Prostate gland (tissue), 2 donors: ENCODE results near the gene ULK1.

Source experiments
- POLR2A ChIP-seq: fragments of 450-650 bp; IDR thresholded peaks from one replicate; pipeline ENCODE4 v1.6.1; 2016; ENCODE audit warnings: antibody characterized with exemption, mild to moderate bottlenecking
- POLR2AphosphoS5 ChIP-seq: sonication (generic); formaldehyde crosslinking; IDR thresholded peaks from one replicate; pipeline ENCODE4 v1.6.1; 2017; ENCODE audit warnings: antibody characterized with exemption
- TF ChIP-seq, protein P1 (sequence below), 4 experiments: fragments of 200-600 bp in 2 of 4; fragments of 450-650 bp in 2 of 4; sonication (generic) in 2 of 4; IDR thresholded peaks; 1 replicate in 3 of 4; 2 replicates in 1 of 4; pipeline ENCODE4 v1.5.1; 2016 to 2019; ENCODE audit warnings: antibody characterized with exemption in 4 of 4, mild to moderate bottlenecking in 2 of 4, moderate library complexity in 2 of 4

DNA sequence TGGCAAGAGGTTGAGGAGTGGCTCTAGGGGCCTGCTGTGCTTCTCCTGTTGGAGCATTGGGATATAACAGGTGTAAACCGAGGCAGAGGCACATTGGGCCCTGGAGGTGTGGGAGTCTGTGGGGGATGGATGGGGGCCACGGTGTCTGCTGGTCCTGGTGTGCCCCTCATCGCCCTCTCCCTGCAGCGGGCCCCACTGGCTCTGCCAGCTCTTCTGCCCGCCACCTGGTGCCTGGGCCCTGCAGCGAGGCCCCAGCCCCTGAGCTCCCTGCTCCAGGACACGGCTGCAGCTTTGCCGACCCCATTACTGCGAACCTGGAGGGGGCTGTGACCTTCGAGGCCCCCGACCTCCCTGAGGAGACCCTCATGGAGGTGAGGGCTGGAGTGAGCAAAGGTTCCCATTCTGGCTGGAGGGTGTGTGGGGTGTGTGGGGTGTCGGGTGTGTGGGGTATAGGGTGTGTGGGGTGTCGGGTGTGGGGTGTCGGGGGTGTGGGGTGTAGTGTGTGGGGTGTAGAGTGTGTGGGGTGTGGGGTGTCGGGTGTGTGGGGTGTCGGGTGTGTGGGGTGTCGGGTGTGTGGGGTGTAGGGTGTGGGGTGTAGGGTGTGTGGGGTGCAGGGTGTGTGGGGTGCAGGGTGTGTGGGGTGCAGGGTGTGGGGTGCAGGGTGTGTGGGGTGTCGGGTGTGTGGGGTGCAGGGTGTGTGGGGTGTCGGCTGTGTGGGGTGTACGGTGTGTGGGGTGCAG lies 24.1 kb downstream of the ULK1 start:
- TF ChIP-seq, protein P1, sequence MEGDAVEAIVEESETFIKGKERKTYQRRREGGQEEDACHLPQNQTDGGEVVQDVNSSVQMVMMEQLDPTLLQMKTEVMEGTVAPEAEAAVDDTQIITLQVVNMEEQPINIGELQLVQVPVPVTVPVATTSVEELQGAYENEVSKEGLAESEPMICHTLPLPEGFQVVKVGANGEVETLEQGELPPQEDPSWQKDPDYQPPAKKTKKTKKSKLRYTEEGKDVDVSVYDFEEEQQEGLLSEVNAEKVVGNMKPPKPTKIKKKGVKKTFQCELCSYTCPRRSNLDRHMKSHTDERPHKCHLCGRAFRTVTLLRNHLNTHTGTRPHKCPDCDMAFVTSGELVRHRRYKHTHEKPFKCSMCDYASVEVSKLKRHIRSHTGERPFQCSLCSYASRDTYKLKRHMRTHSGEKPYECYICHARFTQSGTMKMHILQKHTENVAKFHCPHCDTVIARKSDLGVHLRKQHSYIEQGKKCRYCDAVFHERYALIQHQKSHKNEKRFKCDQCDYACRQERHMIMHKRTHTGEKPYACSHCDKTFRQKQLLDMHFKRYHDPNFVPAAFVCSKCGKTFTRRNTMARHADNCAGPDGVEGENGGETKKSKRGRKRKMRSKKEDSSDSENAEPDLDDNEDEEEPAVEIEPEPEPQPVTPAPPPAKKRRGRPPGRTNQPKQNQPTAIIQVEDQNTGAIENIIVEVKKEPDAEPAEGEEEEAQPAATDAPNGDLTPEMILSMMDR (IDR thresholded peaks at IDR 0.05): no peak
- TF ChIP-seq POLR2A (no peak), POLR2AphosphoS5 (no peak)
